Right cardiac atrium (tissue), 5 donors: ENCODE results near the gene HS6ST1. TPM values are rescaled to one million over a fixed set of nuclear protein-coding genes. Genes with fewer than 3 reads are reported as not detected.
A peak's percentile ranks its signal among the peaks of the same experiment; 100 is the strongest.

Experiments used
- ATAC-seq, 2 donors: fragments of 200-7000 bp; cut with Tn5 transposase; one replicate each; pipeline versions ENCODE4 v1.8.0 to v1.9.1; 2020; ENCODE audit warnings: moderate library complexity in 2 of 2, mild to moderate bottlenecking in 1 of 2
- DNase-seq, 3 donors: peaks; one replicate each; pipeline ENCODE4 v3.0.0-alpha.2; 2020
- H3K27ac ChIP-seq: one replicate; pipeline ENCODE4 v1.5.1; 2013; ENCODE audit warnings: mild to moderate bottlenecking, low read length, control low read depth, moderate library complexity
- H3K27me3 ChIP-seq: one replicate; pipeline ENCODE4 v1.6.1; 2013; ENCODE audit not compliant: control insufficient read depth, insufficient read depth
- H3K4me1 ChIP-seq: one replicate; pipeline ENCODE4 v1.6.1; 2013; ENCODE audit warnings: low read length; ENCODE audit not compliant: control insufficient read depth, insufficient read depth
- H3K4me3 ChIP-seq: one replicate; pipeline ENCODE4 v1.5.1; 2013; ENCODE audit warnings: low read length, control low read depth
- H3K9me3 ChIP-seq: one replicate; pipeline ENCODE4 v1.6.1; 2013; ENCODE audit warnings: low read length; ENCODE audit not compliant: control insufficient read depth
- WGBS: extraction: QIAGEN DNeasy Blood & Tissue Kit; methylation state at CpG from one replicate; pipeline ENCODE4 v1.1.7; 2013; 5-methylcytosine and 5-hydroxymethylcytosine counted together
- intact Hi-C, 4 donors: fragments of 100-400 bp; cut with DNase I; formaldehyde crosslinking; loops; one replicate each; pipeline versions ENCODE4 v1.11.0 to v1.14.0; 2022 to 2023
- long read RNA-seq, 4 donors: library from polyadenylated mRNA; unstranded; transcript quantifications; one replicate each; pipeline ENCODE4 v2.0.0, GENCODE V29; 2020 to 2021
- polyA plus RNA-seq: library from polyadenylated mRNA; stranded (reverse); fragments of 200-250 nt; gene quantifications from one replicate; pipeline ENCODE4 v1.2.3, GENCODE V29; 2013
- total RNA-seq, 4 donors: library from RNA; stranded (reverse); fragmentation: NEBNext Ultra II Directional; extraction: Animal tissue kit (Norgen Biotek cat#: 25700); gene quantifications; one replicate each; pipeline ENCODE4 v1.2.1, GENCODE V29; 2021
- donor health status: healthy with polysubstance abuse.
- donor health status: DM: no; HTN: yes; CAD: no.
- donor health status: DM: no; HTN: no; CAD: no.
- donor health status: DM: no; HTN: yes; CAD: no; lungs with severe emphysema.
- donor health status: DM: yes; HTN: yes; CAD: no.

Gene HS6ST1, protein sequence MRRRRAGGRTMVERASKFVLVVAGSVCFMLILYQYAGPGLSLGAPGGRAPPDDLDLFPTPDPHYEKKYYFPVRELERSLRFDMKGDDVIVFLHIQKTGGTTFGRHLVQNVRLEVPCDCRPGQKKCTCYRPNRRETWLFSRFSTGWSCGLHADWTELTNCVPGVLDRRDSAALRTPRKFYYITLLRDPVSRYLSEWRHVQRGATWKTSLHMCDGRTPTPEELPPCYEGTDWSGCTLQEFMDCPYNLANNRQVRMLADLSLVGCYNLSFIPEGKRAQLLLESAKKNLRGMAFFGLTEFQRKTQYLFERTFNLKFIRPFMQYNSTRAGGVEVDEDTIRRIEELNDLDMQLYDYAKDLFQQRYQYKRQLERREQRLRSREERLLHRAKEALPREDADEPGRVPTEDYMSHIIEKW
- total RNA-seq = 10 to 100 TPM; 13.3 to 28.4 (median 21.1) TPM
- 19.8 TPM for polyA plus RNA-seq
- long read RNA-seq, donor 1, transcript HS6ST1-201 (2 exons, 3,932 nt) = major isoform, 14 of 72 reads
- long read RNA-seq, donor 1, partial matches to known transcripts = 0 of 72 reads
- long read RNA-seq, donor 1, other reads (novel, unspliced or antisense) = 57 of 72 reads
- long read RNA-seq, donor 2, transcript HS6ST1-201 (2 exons, 3,932 nt) = major isoform, 14 of 35 reads
- long read RNA-seq, donor 2, partial matches to known transcripts = 1 of 35 reads
- long read RNA-seq, donor 2, other reads (novel, unspliced or antisense) = 20 of 35 reads
- long read RNA-seq, donor 3, partial matches to known transcripts = 0 of 82 reads
- long read RNA-seq, donor 3, other reads (novel, unspliced or antisense) = 80 of 82 reads
- long read RNA-seq, donor 4, transcript HS6ST1-201 (2 exons, 3,932 nt) = major isoform, 9 of 36 reads
- long read RNA-seq, donor 4, partial matches to known transcripts = 0 of 36 reads
- long read RNA-seq, donor 4, other reads (novel, unspliced or antisense) = 26 of 36 reads

DNA sequence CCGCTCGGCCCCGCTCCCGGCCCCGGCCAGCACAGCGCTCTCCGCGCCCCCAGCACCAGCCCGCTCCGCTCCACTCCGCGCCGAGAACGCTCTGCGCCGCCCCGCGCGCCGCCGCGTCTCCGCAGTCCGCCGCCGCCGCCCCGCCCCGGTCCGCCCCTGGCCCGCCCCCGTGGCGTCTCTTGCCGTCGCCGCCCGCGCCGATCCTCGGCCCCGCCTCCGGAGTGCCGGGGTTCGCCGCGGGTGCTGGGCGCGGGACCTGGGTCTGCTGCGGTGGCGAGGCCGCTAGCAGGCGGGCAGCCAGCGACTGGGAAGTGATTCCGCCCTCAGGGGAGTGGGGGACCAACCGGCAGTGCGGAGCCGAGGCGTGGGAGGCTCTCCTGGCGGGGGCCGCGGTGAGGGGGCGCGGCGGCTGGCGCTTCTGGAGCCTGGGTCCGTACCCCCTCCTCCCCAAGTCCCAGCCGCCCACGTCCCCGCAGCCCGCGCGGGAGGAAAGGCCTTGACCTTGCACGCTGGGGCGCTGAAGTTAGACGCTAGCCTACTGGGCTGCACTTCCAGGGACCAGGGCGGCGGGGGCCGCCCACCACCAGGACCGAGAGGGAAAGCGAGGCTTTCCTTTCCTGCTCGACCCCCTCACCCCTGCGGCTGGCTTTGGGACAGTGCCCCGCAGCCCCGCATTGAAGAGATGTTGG lies at the start of gene HS6ST1:
Gene HS6ST1, minus strand, starts transcription at position 93 of the 689 bp plus-strand sequence. CDS start 305 bp downstream, outside the sequence.
- Histone ChIP-seq H3K27me3 (no peaks in the 10 kb centered on the region), H3K27ac (no peak within 1 kb of the TSS), H3K4me3 (peak within 1 kb of the TSS; percentile 58), H3K9me3 (no peaks in the 10 kb centered on the region), H3K4me1 (peaks cover 3% of the 10 kb centered on the region)
- WGBS = 1% methylated on average over 84 of the region's 84 CpGs
- intact Hi-C loops = loop anchor here in 2 of 4 donors (10.0 kb wide), 1 partner anchor 144 kb away; no protein-coding TSS in a partner anchor
- ATAC-seq (peak; percentile 83 to 84), DNase-seq (peak; percentile 91 to 96 (median 95))

DNA sequence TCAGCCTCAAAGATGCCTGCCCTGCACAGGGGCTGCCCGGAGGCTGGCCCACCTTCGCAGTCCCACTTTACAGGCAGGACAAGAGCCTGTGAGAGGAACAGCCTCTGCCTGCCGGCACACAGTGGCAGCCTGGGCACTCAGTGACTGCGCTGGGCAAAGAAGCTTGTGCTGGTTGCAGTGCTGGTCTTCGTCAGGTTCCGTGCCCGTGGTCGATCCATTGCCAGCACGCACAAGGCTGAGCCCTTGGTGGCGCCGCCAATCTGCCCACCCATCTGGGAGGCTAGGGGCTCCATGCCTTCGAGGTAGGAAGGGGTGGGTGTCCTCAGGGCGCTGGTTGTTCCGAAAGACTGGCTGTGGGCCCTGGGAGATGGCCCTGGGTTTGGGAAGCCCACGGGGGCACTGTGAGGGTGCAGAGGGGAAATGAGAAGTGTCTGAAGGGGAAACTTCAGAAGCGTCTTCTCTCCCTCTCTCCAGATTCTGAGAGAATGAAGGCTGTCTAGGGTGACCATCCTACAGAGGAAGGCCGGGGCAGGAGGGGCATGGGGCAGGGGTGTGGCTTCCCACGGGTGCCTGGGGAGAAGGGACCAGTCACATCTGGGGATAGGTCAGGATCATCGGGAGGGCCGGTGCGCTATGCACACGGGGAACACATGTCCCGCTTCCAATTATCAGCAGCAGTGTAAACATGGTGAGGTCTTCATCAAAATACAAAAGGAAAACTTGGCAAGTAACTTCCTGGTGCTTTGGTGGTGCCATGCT lies 49.1 kb upstream of the HS6ST1 start:
- Histone ChIP-seq H3K9me3 (no peaks in the 10 kb centered on the region), H3K4me1 (no peaks in the 10 kb centered on the region), H3K27ac (no peak overlapping the region), H3K27me3 (no peaks in the 10 kb centered on the region), H3K4me3 (no peak overlapping the region)
- WGBS = 95% methylated on average over 23 of the region's 23 CpGs
- DNase-seq (no peak), ATAC-seq (no peak)
- intact Hi-C loops = no loop called here

DNA sequence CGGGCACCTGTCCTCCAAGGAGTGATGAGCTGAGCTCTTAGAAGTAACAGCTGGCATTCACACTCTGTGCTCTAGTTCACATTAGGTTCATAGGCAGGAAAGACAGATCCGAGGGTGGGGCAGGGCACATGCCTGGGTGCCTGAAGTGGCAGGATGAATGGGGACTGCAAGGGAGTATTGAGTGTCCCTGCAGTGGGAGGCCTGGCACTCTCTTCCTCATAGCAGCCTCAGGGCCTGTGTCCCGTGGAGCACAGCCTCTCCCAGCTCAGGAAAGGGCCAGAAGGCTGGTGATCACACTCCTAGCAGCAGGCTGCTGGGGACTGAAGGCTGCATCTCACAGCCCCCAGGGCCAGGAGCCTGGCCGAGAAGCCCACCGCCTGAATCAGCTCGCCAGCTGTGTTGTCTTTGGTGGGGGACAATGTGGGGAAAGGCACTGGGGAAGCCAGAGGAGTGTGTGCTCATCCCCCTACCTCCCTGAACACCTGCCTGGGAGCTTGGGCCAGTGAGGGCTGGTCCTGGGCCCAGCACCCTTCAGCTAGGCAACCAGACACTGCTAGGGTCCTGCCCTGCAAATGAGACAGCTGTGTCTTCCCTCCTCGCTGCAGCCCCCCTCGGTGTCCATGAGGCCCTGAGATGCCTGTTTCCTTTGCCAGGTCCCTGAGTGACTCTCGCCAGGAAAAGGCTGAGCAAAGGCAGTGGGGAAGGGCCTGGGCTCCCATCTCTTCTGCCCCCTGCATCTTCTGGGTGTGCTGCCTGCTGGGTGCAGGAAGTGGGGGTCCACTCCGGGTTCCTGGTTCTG lies 48.2 kb upstream of the HS6ST1 start:
- peaks cover 3% of the 10 kb centered on the region for H3K4me1 ChIP-seq
- WGBS = 78% methylated on average over 10 of the region's 10 CpGs
- no peaks in the 10 kb centered on the region for H3K27me3 ChIP-seq
- DNase-seq = no peak
- H3K9me3 ChIP-seq = no peaks in the 10 kb centered on the region
- H3K27ac ChIP-seq = no peak overlapping the region
- ATAC-seq = no peak
- no peak overlapping the region for H3K4me3 ChIP-seq
- intact Hi-C loops = no loop called here

DNA sequence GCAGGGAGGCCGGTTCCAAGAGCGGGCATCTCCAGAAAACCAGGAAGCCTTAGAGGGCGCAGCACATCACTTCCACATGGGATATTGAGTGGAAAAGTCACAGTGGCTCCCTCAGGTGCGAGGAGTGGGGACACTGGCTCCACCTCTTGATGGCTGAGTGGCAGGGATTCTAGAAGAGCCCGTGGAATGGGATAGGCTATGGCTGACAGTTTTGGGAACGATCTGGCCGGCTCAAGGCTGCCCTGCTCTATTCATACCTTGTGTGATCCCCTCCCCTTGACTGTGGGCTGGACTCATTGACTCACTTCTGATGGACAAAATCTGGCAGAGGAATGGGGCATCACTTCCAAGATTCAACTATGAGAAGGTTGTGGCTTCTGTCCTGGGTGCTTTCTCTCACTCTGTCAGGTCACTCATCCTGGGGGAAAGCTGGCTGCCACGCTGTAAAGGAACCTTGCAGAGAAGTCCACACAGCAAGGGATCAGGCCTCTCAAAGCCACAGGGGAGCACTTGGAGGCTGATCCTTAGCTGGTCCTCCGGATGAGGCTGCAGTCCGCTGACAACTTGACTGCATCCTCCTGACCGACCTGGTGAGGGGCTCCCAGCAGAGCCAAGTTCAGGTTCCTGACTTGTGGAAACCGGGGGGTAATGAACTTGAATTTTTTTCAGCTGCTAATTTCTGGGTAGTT lies 46.7 kb upstream of the HS6ST1 start:
- ATAC-seq (no peak), DNase-seq (no peak)
- H3K27ac ChIP-seq = no peak overlapping the region
- peaks cover 3% of the 10 kb centered on the region for H3K4me1 ChIP-seq
- H3K9me3 ChIP-seq = no peaks in the 10 kb centered on the region
- no peaks in the 10 kb centered on the region for H3K27me3 ChIP-seq
- H3K4me3 ChIP-seq = no peak overlapping the region
- intact Hi-C loops = no loop called here
- 94% methylated on average over 12 of the region's 12 CpGs for WGBS

DNA sequence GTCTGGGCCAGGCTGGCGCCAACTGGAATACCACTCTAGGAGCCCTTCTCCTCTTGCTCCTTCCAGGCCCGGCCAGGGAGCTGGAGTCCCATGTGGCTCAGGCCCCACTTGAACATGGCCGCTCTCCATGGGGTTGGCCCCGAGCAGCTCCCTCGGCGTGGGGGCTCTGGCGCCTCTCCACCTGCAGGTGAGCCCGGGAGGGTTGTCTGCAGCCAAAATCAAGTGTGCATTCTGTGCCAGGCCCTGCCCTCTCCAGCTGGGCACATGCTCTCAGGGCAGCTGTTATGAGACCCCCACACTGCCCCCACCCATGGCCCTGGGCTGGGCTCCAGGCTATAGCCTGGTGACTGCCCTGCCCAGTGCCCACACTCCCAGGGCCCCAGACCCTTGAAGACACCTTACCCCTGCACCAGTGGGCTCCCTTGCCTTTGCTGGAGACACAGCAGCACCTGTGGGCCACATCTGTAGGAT lies 45.8 kb upstream of the HS6ST1 start:
- ATAC-seq (no peak), DNase-seq (no peak)
- intact Hi-C loops = no loop called here
- H3K27ac ChIP-seq = no peak overlapping the region
- WGBS = 95% methylated on average over 8 of the region's 8 CpGs
- no peaks in the 10 kb centered on the region for H3K9me3 ChIP-seq
- H3K4me1 ChIP-seq = peaks cover 3% of the 10 kb centered on the region
- no peak overlapping the region for H3K4me3 ChIP-seq
- H3K27me3 ChIP-seq = no peaks in the 10 kb centered on the region

DNA sequence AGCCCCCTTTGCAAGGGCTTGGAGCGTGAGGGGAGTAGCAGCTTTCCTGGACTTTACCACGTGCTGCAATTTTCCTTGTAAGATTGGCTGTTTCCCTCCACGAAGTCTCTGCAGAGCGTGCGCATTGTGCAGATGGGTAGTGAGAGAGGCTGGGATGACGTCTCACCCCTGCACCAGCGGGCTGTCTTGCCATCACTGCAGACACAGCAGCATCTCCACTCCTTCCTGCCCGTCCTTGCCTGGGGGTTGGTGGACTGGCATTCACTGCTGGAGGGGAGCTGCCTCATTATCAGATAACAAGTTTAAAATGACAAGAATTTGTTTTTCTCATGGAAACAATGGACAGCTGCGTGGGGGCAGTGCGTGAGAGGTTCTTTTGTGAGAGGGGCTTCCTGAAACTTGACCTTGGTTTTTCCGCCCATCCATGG lies 45.3 kb upstream of the HS6ST1 start:
- no peak overlapping the region for H3K27ac ChIP-seq
- ATAC-seq (no peak), DNase-seq (no peak)
- intact Hi-C loops = no loop called here
- peaks cover 3% of the 10 kb centered on the region for H3K4me1 ChIP-seq
- WGBS = 68% methylated on average over 11 of the region's 11 CpGs
- H3K4me3 ChIP-seq = no peak overlapping the region
- H3K27me3 ChIP-seq = no peaks in the 10 kb centered on the region
- no peaks in the 10 kb centered on the region for H3K9me3 ChIP-seq

DNA sequence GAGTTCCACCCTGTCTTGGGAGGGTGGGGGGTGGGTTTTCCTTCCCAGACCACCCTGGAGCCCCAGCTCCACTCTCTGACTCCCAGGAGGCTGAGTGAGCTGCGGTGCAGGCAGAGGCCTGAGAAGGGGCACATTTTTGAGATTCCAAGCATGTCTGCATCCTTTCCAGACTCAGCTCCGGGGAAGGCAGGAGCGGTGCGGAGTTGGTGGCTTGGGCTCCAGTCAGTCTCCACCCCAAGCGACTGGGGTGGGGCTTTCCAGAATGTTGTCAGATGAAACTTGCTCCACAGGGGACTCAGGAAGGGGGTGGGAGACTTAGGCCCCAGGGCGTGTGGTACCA lies 44.2 kb upstream of the HS6ST1 start:
- DNase-seq (peak in 1 of 3 donors; percentile 81), ATAC-seq (peak; percentile 8 to 65)
- 22% methylated on average over 6 of the region's 6 CpGs for WGBS
- H3K27ac ChIP-seq = no peak overlapping the region
- H3K4me1 ChIP-seq = peaks cover 3% of the 10 kb centered on the region
- H3K4me3 ChIP-seq = no peak overlapping the region
- no peaks in the 10 kb centered on the region for H3K27me3 ChIP-seq
- H3K9me3 ChIP-seq = no peaks in the 10 kb centered on the region
- intact Hi-C loops = no loop called here

DNA sequence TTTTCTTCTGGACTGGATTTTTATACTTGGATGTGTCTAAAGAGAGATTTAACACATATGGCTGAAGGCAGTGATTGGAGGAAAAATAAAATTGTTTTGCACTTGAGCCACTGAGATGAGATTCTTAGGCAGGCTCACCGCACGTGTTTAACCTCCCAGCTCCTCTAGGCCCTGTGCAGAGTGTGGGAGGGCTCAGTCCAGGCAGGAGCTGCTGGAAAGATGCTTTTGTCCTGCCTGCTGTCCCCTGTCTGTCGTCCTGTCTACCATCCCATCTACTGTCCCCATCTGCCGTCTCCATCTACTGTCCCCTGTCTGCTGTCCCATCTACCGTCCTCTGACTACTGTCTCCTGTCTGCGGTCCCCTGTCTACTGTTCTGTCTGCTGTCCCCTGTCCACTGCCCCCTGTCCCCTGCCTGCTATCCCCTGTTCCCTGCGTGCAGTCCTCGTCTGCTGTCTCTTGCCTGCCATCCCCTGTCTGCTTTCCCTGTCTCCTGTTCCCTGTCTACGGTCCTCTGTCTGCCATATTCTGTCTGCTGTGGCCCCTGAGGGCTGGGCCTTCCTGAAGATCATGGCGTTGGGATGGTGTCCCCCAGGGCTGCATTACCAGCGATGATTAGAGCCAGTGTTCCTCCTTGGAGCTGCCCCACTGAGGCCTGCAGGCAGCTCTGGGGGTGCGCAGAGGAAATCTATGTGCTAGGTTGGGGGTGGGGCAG lies 43.7 kb upstream of the HS6ST1 start:
- Histone ChIP-seq H3K4me3 (no peak overlapping the region), H3K9me3 (no peaks in the 10 kb centered on the region), H3K27me3 (no peaks in the 10 kb centered on the region), H3K4me1 (peaks cover 3% of the 10 kb centered on the region), H3K27ac (no peak overlapping the region)
- ATAC-seq (peak in 1 of 2 donors; percentile 7), DNase-seq (no peak)
- intact Hi-C loops = no loop called here
- WGBS = 69% methylated on average over 12 of the region's 12 CpGs
